ENCODE results near the gene ABHD8. TPM values are rescaled to one million over a fixed set of nuclear protein-coding genes. Genes with fewer than 3 reads are reported as not detected.

Gene ABHD8, protein sequence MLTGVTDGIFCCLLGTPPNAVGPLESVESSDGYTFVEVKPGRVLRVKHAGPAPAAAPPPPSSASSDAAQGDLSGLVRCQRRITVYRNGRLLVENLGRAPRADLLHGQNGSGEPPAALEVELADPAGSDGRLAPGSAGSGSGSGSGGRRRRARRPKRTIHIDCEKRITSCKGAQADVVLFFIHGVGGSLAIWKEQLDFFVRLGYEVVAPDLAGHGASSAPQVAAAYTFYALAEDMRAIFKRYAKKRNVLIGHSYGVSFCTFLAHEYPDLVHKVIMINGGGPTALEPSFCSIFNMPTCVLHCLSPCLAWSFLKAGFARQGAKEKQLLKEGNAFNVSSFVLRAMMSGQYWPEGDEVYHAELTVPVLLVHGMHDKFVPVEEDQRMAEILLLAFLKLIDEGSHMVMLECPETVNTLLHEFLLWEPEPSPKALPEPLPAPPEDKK
- 8.3 and 12.0 TPM in 2 replicates for total RNA-seq

DNA sequence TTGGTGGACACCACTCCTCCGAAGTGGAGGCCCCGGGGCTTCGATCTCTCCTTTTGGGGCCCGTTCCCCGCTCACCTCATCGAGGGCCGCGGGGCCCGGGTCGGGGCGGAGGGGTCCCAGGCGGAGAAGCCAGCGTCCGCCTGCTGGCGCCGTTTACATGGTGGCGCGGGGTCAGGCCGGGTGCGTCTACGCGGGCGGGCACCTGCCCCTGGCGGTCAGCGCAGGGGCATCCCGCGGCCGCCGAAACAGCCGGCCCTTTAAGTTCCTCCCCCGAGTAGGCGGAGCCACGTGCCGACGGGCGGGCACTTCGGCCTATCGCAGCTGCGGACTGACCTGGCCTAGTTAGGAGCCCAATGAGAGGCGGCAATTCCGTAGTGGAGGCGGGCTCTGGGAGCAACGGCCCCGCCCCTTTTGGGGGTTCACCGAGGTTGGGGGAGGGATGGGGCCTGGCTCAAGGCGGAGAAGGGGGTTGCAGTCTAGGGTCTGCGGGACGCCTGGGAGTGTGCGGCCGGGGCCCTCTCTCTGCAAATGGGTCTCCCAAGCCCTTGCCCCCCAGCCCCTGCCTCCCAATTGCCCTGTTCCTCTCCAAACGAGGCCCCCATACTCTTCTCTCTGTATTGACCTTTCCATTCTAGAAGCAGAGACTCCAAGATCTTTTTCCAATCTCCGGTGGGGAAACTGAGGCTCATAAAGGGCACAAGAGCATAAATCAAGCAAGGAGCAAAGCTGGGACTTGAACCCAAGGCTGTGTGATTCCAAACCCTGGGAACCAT, at the start of gene ABHD8:
TSS of gene ABHD8 (minus strand) at position 259 of the 773 bp plus-strand sequence. CDS start 1,809 bp downstream, outside the sequence.

DNA sequence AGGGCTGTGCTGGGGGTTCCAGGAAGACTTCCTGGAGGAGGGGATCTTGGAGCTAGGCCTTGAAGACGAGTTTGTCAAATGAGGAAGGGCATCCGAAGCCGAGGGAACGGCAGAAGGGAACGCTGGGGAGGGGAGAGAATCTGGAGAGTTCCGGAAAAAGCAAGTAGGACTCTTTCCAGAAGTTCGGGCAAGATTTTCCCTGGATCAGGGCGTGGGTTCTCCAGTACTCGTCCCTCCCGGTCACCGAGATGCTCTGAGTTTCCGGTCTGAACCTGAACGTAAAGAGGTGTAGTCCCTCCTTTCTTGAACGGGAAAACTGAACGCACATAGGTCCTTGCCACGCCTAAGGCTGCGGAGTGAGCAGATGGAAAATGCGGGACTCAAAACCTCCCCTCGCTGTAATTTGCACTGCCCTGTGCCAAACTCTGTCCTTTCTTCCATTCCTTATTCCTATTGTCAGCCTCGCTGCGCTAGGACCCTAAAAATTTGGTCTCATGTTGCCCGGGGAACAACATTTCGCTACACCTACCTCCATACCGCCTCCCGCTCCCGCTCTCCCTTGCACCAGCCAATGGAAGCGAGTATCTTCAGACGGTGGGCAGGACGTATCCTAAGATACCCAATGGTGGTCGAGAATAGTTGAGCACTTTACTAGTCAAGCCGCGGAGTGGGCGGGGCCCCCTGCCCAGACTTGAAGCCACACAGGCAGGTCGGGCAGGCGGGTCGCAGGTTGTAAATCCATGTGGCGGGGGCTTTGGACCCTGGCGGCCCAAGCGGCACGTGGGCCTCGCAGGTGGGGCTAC, 33.8 kb upstream of the ABHD8 start, which contains the start of gene GTPBP3:
TSS of gene GTPBP3 (plus strand) at position 682 of the 803 bp plus-strand sequence. CDS start at position 741, 59 bp downstream.

DNA sequence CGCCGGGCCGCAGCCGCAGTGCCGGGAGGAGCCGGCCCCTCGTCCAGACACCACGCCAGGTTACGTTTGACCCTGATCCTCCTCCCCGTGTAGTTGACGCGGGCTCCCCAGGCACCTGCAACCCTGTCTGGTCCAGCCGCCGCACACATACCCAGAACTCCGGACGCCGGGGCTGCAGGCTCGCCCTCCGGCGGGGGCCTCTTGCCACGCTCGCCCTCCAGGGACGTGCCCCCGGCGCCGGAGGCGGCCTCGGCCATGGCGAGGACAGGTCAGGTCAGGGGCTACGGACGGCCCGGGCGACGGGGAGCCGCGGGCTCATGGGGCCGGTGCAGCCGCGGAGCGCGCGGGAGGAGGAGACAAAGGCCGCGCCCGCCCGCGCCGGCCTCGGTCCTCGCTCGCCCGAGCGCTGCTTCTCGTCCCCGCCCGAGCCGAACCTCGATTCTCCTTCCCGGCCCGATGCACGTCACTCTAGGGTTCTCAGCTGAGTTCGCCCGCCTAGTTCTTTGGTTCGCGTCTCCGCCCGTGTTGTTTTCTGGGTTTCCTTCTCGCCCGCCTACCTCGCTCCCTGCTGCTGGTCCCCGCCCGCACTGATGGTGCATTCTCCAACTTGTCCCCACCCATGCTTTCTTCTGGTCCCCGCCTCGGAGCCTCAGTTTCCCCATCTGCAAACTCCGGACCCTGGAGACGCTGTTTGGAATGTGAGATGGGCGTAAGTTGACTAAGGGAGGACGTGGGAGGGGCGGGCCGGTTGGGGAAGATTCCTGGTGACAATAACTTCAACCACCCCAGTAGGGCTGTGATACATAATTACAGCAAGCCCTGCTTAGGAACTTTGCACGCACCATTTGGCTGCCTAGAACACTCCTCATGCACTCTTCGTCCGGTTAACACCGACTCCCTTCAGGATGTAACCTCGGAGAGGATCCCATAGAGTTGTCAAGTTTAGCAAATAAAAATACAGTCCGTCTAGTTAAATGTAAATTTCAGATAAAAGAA, 31.5 kb upstream of the ABHD8 start, which contains the start of gene ANO8:
TSS of gene ANO8 (minus strand) at position 442 of the 996 bp plus-strand sequence. CDS start at position 257, 185 bp downstream.

DNA sequence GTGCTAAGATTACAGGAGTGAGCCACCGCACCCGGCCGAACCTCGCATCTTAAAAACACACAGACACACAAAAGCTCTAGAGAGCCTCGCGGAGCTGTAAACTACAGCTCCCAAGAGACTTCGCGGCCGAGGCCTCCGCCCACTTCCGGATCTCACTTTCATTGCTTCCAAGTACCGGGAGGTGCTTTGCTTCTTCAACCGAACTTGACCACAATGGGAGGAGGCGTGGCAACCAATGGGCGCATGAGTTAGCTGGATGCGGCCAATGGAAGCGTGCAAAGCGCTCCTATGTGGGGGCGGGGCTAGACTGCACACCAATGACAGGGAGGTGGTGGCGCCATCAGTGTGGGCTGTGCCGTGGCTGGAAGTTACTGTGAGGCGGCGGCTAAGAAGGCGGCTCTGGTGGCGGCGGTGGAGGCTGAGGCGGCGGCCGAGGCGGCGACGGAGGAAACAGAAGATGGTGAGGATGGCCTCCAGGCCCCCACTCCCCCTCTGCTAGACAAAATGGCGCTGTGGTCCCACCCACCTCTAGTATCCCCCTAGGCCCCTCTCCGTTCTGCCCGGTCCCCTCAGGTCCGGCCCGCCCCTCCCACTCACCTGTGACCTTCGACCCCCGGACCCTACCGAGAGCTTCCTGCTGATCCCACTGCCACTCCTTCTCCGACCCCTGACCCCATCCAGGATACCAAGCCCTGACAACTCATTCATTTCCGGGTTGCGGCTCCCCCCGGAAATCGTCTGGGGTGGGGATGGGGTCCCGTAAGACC, 6.2 kb upstream of the ABHD8 start, which contains the start of gene DDA1:
TSS of gene DDA1 (plus strand) at position 366 of the 767 bp plus-strand sequence. CDS start at position 458, 92 bp downstream.

DNA sequence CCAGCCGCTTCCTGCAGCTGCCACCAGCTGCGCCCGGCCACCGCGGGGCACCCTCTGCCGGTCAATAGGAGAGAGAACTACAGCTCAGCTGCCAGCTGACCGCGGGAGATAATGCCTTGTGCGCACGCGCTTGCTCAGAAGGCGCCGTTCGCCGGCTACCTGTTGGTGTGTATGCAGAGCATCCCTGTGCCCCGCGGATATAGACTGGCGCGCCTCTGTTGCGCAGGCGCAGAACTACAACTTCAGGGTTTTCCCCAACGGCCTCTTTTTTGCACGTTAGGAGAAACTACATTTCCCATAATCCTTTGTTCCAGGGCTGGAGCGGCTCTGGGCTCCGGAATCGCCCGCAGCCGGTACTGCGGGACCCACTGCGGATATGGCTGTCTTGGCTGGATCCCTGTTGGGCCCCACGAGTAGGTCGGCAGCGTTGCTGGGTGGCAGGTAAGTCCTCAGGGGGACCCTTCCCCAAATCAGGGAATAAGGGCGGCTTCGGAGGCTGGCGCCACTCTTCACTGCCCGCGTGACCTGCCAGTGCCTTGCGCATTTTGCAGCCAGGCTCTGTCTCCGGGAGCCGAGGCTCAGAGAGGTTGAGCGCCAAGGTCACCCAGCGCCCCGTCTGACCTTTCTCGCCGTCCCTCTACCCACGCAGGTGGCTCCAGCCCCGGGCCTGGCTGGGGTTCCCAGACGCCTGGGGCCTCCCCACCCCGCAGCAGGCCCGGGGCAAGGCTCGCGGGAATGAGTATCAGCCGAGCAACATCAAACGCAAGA, 2.5 kb upstream of the ABHD8 start, which contains the start of gene MRPL34:
TSS of gene MRPL34 (plus strand) at position 356 of the 768 bp plus-strand sequence. CDS start at position 377, 21 bp downstream.

DNA sequence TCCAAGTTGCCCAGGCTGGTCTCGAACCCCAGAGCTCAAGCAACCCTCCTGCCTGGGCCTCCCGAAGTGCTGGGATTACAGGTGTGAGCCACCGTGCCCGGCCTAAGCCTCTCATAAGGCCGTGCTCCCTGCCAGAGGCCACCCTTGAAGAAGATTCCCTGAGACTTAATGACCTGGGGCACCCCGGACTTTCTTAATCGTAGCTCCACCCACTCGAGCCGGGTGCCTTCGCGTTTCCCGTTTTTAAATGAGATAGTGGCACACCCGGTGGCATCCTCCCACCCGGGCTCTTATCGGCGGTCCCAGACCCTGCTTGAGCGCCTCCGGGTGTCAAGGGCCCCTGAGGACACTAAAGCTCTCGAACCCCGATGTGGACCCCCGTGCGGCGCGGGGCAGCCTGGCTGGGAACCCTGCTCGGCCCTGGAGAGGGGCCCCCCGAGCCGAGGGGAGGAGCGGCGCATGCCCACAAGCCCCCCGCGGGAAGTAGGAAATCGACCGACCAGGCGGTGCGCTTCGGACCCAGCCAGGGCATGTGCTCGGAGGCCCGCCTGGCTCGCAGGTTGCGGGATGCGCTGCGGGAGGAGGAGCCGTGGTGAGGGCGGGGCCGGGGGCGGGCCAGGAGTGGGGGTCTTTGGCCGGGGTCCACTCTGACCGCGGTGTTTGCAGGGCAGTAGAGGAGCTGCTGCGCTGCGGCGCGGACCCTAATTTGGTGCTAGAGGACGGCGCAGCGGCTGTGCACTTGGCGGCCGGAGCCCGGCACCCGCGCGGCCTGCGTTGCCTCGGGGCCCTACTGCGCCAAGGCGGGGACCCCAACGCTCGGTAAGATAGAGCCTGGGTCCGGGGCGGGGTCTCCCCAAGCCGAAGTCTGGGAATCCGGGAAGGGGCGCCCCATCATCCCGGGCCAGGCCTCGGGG, 21.6 kb downstream of the ABHD8 start, which contains the start of gene ANKLE1:
TSS of gene ANKLE1 (plus strand) at position 511 of the 914 bp plus-strand sequence. CDS start at position 531, 20 bp downstream.

DNA sequence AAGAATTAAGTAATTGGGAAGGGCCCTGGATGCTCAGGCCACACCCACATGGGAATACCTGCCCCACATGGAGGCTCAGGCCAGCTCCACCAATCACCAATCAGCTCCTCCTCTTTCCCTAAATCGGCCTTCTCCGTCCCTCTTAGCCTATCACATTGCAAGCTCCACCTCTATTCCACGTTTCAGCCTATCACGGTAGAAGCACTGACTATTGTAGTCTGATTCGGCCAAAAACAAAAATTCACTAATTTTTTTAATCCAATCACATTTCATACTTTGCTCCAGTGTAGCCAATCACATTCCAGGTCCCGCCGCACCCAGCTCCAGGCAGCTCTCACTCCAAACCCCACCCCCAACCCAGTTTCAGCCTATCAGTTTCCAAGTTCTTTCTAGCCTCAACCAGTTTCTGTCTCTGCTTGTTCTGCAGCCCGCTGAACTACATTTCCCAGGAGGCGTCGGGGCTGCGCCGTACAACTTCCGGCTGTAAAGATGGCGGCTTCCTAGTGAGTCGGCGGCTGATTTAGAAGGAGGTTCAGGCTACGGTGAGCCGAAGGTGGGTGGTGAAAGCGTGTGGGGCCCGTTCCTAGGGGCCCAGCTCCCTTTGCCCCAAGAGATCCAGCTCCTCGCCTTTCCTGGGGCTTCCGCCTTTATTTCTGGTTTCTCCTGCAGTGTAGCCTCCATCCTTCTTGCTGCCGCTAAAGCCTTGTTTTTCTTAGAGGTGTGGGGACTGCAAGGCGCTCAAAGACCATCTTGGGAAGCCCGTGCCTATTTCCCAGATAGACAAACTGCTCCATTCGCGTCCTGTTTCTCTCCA, 36.0 kb downstream of the ABHD8 start, which contains the start of gene BABAM1:
TSS of gene BABAM1 (plus strand) at position 469 of the 814 bp plus-strand sequence. CDS start 1,364 bp downstream, outside the sequence.

DNA sequence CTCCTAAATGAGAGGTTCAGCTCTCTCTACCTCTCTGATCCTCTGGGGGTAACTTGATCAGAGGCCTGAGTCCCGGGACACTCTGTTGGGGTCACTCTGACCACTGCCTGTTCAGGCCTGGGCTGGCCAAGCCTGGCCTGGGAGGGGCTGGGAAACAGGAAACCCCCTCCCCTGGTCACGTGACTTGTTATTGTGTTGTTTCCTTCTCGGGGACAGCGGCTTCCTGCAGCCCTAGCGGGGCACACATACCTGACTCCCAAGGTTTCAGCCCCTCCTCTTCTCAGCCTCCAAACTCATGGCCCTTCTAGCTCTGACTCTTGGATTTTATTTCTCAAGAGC, 38.6 kb downstream of the ABHD8 start, which contains the start of gene USHBP1:
TSS of gene USHBP1 (minus strand) at position 105 of the 339 bp plus-strand sequence. CDS start 446 bp downstream, outside the sequence.

DNA sequence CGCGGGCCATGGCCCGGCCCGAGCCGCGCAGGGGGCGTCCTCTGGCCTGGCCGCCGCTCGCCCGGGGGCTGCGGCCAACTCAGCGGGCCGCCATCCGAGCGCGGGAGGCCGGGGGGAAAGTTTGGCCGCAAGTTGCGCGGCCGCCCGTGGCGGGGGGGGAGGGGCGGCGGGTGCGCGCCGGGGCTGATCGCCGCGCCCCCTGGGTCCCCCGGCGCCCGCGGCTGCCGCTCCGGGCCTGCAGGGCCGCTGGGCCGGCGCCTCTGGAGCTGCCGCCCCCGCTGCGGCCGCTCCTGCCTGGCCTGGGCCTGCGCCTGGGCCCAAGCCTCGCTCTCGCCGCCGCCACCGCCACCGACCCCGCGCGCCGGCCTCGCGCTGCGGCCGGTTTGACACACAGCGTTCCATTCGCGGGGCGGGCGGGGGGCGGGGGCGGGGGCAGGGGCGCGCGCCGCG, 57.7 kb downstream of the ABHD8 start, which contains the start of gene NR2F6:
TSS of gene NR2F6 (minus strand) at position 385 of the 450 bp plus-strand sequence. CDS start 699 bp downstream, outside the sequence.

Other genes with a start within 250 kb of the ABHD8 start
- gene HAUS8, start 228.0 kb downstream of the ABHD8 start, total RNA-seq: 1.3 and 8.6 TPM in 2 replicates
- gene MYO9B, start 227.6 kb downstream of the ABHD8 start, total RNA-seq: 137 and 192 TPM in 2 replicates
- gene USE1, start 88.1 kb downstream of the ABHD8 start, total RNA-seq: 15.2 and 52.7 TPM in 2 replicates
- 5.4 and 6.3 TPM in 2 replicates for gene OCEL1, start 77.2 kb downstream of the ABHD8 start, total RNA-seq
- 60.6 and 86.5 TPM in 2 replicates for gene NR2F6, start 57.5 kb downstream of the ABHD8 start, total RNA-seq
- gene USHBP1, start 38.7 kb downstream of the ABHD8 start, total RNA-seq: 0.14 TPM in 1 of 2 replicates, not detected in the other
- gene BABAM1, start 36.0 kb downstream of the ABHD8 start, total RNA-seq: 93.4 and 96.1 TPM in 2 replicates
- gene ANKLE1, start 21.5 kb downstream of the ABHD8 start, total RNA-seq: 0.44 and 0.57 TPM in 2 replicates
- gene MRPL34, start 2.4 kb upstream of the ABHD8 start, total RNA-seq: 26.7 and 51.8 TPM in 2 replicates
- gene DDA1, start 6.1 kb upstream of the ABHD8 start, total RNA-seq: 28.0 and 29.3 TPM in 2 replicates
- 4.4 and 6.6 TPM in 2 replicates for gene ANO8, start 31.4 kb upstream of the ABHD8 start, total RNA-seq
- 13.3 and 24.3 TPM in 2 replicates for gene GTPBP3, start 34.1 kb upstream of the ABHD8 start, total RNA-seq
- not detected in 2 replicates for gene PLVAP, start 73.9 kb upstream of the ABHD8 start, total RNA-seq
- 0.22 TPM in 1 of 2 replicates, not detected in the other for gene CCDC194, start 90.8 kb upstream of the ABHD8 start, total RNA-seq
- 6.2 and 36.3 TPM in 2 replicates for gene BST2, start 102.2 kb upstream of the ABHD8 start, total RNA-seq
- gene MVB12A, start 116.6 kb upstream of the ABHD8 start, total RNA-seq: 43.8 and 56.0 TPM in 2 replicates
- gene TMEM221, start 145.2 kb upstream of the ABHD8 start, total RNA-seq: not detected in 2 replicates
- gene NXNL1, start 157.5 kb upstream of the ABHD8 start, total RNA-seq: not detected in 2 replicates
- gene SLC27A1, start 167.1 kb upstream of the ABHD8 start, total RNA-seq: 10.2 and 22.8 TPM in 2 replicates
- gene PGLS, start 208.2 kb upstream of the ABHD8 start, total RNA-seq: 52.0 and 110 TPM in 2 replicates